HG03066 (cell line): ENCODE measurements around the gene SLC22A5.
A peak's percentile ranks its signal among the peaks of the same experiment; 100 is the strongest.
"Not testable (repeated sequence)": the region's sequence is repeated elsewhere in the genome, so short reads cannot be mapped to it uniquely, and the experiment has no call there.

Experiments
- ATAC-seq: cut with Tn5 transposase; IDR thresholded peaks from one replicate; pipeline ENCODE4 v1.9.1; 2021; ENCODE audit warnings: low read depth; ENCODE audit not compliant: unreplicated experiment

The SLC22A5 gene

DNA sequence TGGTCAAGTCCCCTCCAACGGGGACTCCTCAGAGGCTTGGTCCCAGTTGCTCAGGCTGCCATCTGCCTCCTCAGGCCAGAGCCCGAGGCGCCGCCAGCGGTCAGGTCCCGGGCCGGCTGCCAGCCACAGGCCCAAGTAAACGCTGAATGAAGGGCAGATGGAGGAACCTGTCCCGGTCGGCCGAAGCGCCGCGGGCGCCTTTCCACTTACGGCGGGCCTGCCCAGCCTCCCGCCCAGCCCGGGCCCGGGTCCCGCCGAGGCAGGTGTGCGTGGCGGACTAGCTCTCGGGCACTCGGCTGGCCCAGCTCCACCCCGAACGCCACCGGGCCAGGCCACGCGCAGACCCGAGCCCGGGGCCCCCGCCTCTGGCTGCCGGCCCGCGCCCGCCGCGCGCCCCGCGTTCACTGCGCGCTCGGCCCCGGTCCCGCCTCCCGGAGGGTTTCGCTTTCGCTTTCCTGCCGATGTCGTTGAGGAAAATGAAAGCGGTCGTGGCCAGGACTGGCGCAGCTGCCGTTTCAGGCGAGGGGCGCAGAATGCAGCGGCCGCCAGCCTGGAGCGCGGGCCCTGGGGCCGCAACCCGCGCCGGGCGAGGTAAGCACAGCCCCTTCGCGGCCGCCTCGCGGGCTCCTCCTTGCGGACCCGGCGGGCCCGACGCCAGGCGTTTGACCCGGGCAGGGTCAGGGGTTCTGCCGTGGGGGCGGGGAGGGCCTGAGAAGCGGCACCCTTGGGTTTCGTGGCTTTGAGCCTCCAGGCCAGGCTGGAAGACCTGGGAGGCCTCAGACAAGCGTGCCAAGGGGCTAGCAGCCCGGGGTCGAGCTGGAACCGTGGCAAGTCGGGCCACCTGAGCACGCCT lies 41.2 kb downstream of the SLC22A5 start:
- peak; percentile 56 for ATAC-seq

GRCh38 chr5:132411304-132412013 lies 41.9 kb downstream of the SLC22A5 start:
- ATAC-seq = peak; percentile 1

DNA sequence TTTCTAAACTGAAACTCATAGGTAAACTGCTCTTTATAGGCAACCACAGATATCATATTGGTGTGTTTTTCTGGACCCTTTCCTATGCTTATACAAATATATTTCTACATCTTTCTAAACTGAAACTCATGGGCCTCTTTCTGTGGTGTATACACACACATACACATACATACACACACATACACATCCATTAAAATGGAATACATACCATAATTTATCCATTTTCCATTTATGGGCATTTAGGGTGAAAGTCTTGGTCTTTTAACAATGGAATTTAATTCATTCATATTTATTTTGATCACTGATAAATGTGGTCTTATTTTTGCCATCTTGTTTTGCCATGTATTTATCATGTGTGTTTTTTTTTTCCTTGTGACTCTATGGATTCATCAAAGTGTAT lies 44.1 kb downstream of the SLC22A5 start:
- no peak for ATAC-seq

DNA sequence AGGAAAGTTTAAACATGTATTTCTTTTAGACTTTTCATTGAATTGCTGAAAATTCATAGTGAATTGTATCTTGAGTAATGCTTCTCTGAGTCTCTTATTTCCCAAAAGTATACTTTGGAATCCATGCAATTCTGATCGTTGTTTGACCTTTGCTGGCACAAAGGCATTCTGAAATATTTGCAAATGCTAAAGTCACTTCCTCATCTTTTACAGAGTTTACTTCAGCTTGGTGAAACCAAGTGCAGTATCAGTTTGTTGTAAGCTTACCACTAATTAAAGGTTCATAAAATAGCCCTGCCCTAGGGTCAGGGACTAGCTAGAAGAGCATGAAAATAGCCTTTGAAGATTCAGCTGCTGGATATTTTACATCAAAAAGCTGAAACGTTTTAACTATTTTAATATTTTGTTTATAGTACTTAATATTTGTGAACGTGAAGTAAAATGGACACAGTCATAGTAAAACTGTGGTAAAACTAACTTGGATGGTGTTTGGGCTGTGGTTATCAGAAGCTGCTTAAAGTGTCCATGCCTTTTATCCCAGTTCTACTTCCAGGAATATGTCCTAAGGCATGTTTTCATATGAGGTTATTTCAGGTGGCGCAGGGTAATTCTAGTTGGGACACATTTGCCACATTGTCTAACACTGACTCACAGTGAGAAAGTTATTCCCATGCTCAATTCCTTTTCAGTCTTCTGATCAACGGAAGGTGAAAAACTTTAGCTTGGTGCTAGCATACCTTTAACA lies 45.3 kb downstream of the SLC22A5 start:
- no peak for ATAC-seq

GRCh38 chr5:132415516-132415915 lies 46.0 kb downstream of the SLC22A5 start:
- not testable (repeated sequence) for ATAC-seq

DNA sequence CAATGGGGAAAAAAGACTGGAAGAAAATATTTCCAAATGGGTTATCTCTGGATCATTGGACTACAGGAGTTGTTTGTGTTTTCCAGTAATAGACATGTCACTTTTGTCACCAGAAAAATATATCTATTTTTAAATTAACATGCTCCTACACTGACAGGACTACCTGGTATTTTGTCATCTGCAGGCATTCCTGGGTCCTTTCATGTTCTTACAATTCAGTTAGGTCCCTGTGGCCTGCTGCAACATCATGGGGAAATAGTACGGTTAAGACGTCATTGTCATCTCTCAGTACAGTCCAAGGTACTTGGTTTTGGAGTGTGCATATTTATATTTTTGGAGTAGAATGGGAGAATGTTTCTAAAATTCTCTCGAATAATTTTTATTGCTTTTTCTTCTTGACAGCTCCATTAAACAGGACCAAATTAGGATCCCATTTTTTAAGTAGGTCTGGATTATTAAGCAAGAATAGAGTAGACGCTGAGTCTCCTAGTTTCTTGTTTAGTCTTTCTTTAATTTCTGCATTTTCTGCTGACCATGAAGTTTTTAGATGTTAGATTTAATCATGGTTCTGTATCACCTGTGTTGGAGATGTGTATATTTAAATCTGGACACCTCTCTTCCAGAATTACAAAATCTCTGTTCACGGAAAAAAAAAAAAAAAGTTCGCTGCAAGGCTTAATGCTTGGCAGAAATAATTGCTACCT lies 46.9 kb downstream of the SLC22A5 start:
- no peak for ATAC-seq

DNA sequence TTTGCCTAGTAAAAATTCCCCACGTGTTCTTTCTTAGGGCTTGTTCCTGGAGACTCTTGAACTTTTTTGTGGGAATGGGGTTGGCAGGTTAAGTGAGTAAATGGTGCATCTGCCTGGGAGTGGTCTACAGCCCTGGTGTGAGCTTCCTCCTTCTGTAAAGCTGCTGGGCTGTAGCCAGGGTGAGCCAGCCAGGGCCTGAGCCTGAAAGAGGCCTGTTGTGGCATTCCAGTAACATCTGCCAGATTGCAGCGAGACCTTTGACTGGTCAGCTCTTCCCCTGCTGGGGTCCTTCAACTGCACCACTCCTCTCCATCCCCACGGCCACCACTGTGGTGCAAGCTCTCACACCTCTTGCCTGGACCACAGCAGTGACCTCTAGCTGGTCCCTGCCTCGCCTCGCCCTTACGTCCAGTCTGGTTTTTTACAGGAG lies 47.5 kb downstream of the SLC22A5 start:
- ATAC-seq = no peak

- ATAC-seq = no peak
Measured at GRCh38 chr5:132417461-132417860, 48.0 kb downstream of the SLC22A5 start.

DNA sequence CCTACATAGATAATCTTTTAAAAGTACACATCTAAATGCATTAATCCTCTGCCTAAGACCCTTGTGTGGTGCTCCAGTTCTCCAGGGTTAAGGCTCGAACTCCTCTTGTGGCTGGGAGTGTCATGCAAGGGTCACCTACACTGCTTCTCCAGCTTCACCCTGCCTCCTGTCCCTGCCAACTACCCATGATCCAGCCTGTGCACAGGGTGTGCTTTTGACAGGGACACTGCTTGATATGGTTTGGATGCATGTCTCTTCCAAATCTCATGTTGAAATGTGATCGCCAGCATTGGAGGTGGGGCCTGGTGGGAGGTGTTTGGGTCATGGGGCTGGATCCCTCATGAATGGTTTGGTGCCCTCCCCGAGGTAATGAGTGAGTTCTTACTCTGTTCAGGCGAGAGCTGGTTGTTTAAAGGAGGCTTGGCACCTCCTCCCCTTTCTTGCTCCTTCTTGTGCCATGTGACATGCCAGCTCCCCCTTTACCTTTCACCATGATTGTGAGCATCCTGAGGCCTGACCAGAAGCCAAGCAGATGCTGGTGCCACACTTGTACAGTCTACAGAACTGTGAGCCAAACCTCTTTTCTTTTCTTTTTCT lies 48.5 kb downstream of the SLC22A5 start:
- no peak for ATAC-seq

- ATAC-seq = no peak
Measured at GRCh38 chr5:132418881-132419280, 49.4 kb downstream of the SLC22A5 start.

- ATAC-seq = no peak
Measured at GRCh38 chr5:132419502-132420468, 50.3 kb downstream of the SLC22A5 start.

- ATAC-seq = peak; percentile 41
Measured at GRCh38 chr5:132420706-132421272, 51.3 kb downstream of the SLC22A5 start.

- ATAC-seq = no peak
Measured at GRCh38 chr5:132421462-132421861, 52.0 kb downstream of the SLC22A5 start.

DNA sequence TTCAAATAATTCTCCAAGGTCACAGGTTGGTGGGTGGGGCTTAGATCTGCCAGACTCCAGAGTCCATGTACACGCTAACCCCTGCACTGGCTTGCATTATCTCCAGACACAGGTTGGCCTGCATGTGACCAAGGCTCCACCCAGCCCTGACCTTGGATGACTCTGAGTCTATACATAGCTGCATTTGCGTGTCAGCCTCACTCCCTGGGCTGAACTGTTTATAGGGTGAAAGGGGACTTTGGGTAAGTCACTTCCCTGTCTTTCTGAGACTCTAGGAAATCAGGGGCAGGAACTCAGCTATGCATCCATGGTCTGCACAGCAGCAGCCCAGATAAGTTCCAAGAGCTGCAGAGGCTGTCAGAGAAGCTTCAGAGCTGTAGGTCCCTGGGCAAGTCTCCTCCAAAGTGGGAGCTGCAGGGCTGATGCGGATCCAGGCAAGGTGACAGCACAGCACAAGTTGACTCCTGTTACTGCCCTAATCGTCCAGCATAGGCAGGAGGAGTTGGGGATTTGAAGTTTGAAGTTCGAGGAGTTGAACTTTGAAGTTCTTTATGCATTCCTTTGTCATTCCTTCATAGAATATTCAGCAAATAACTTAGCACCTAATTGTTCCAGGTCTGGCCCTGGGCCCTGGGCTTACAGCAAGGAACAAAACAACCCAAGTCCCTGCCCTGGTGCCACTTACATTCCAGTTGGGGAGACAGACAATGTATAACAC lies 53.4 kb downstream of the SLC22A5 start:
- peak; percentile 28 for ATAC-seq

DNA sequence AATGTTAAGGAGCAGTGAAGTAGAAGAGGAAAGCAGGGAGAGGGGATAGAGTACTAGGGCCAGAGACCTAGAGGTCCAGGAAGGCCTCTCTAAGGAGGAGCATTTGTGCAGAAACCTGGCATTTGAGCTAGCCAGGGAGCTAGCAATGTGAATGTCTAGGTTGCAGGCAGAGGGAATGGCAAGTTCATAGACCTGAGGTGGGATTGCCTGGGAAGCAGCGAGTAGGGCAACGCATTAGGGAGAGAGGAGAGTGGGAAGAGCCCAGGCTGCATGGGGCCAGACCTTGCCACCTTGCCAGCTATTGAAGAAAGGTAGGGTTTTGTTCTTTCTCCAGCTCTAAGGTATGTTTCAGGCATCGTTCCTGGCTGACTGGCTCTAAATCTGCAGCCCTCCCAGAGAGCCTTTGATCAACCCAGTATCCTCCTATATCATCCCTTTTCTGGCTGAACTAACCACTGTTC lies 54.0 kb downstream of the SLC22A5 start:
- ATAC-seq = no peak

DNA sequence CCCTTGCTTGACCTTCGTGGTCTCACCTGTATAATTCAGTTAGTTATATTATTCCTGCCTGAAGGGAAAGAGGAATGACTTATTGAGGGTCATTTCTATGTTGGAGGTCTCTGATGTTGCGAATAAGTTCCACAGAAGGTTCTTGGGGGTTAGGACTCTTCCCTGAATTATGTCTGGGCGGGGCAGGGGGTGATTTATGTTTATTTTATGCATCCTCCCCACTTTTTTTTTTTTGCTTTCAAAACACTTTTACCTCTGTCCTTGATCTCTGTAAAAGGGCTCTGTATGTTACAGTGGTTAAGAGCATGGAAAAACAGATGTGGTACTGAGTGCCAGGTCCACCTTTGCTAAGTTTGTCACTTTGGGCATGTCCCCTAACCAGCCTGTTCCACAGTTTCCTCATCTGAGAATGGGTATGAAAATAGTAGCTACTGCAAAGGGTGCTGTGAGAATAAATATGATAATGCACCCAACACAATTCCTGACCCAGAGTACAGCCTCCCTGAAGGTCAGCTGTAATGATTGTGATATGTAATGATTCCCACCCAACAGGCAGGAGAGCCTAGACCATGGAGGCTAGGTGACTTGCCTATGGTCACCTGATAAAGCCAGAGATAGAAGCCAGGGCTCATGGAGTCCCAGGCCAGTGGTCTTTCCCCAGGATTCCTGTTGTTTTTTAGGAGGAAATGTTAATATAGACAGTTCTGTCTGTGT lies 54.8 kb downstream of the SLC22A5 start:
- ATAC-seq = no peak
